ENCODE measurements around the gene WDFY4.

WDFY4 gene

DNA sequence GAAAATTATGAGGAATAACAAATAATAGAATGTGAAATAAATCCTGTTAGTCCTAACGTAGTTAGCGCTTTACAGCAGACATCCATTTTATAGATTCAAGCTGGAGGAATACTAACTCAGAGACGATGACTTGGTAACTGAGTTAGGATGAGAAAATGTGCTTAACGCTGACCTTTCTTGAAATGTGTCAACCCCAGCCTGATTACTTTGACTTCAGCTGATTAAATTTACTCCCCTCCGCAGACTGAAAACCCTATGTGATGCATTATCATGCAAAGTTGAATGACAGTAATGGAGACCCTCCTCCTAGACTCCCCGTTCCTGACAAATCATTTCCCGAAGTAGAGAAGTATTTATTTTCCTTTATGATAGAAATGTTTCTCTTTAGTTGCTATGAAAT, 54.5 kb downstream of the WDFY4 start:
- no CpG with 5 or more reads among the region's 7 CpGs for WGBS, 2 donors (ENCODE audit: extremely low coverage in 2 of 2, insufficient read length in 2 of 2, insufficient replicate concordance in 1 of 2)
- no peak overlapping the region for H2AK5ac ChIP-seq (ENCODE audit: low read depth, low read length)
- peaks cover 0 to 5% of the 10 kb centered on the region in 2 donors for H3K9me3 ChIP-seq (replicated peaks in 1 of 2; ENCODE audit: control insufficient read depth in 2 of 2, insufficient read depth in 1 of 2, low read depth in 1 of 2, low read length in 2 of 2)
- no peak overlapping the region for H3K4me3 ChIP-seq (ENCODE audit: low read length in 2 of 2)
- no peak overlapping the region for H3K9ac ChIP-seq (ENCODE audit: low read depth, low read length, poor library complexity)
- H3K36me3 ChIP-seq (replicated peaks in 1 of 2; ENCODE audit: control insufficient read depth in 2 of 2, insufficient read depth in 2 of 2, low read length in 2 of 2), result no peaks in the 10 kb centered on the region
- H3K18ac ChIP-seq (ENCODE audit: low read length), result no peak overlapping the region
- no peak overlapping the region for H3K4me2 ChIP-seq (ENCODE audit: insufficient read depth, low read length, poor library complexity, severe bottlenecking)
- no peak overlapping the region for H2BK5ac ChIP-seq (ENCODE audit: low read length)
- no peak overlapping the region for H3K23ac ChIP-seq (ENCODE audit: low read depth, low read length, poor library complexity)
- H2AFZ ChIP-seq (ENCODE audit: low read length), result no peak overlapping the region
- no peaks in the 10 kb centered on the region for H3K27me3 ChIP-seq (ENCODE audit: control insufficient read depth in 3 of 3, insufficient read depth in 3 of 3, low read depth in 1 of 3, low read length in 3 of 3)
- no peak overlapping the region for H3K27ac ChIP-seq (replicated peaks; ENCODE audit: low read length)
- no peak overlapping the region for H3K4ac ChIP-seq (ENCODE audit: low read length)
- no peak for DNase-seq (ENCODE audit: low spot score)
- H4K8ac ChIP-seq (ENCODE audit: low read depth, low read length), result no peak overlapping the region
- no peak overlapping the region for H2BK15ac ChIP-seq (ENCODE audit: low read length)
- H2BK120ac ChIP-seq (ENCODE audit: low read depth, low read length), result no peak overlapping the region
- no peak overlapping the region for H2BK12ac ChIP-seq (ENCODE audit: low read length)
- H3K4me1 ChIP-seq (ENCODE audit: control insufficient read depth in 2 of 2, insufficient read depth in 1 of 2, low read depth in 1 of 2, low read length in 2 of 2), result peaks cover 0 to 7% of the 10 kb centered on the region in 2 donors
- H3K14ac ChIP-seq (ENCODE audit: low read length), result no peak overlapping the region
- H4K91ac ChIP-seq (ENCODE audit: low read depth, low read length, poor library complexity), result no peak overlapping the region
- peaks cover 2% of the 10 kb centered on the region for H3K79me1 ChIP-seq (ENCODE audit: low read depth, low read length)

DNA sequence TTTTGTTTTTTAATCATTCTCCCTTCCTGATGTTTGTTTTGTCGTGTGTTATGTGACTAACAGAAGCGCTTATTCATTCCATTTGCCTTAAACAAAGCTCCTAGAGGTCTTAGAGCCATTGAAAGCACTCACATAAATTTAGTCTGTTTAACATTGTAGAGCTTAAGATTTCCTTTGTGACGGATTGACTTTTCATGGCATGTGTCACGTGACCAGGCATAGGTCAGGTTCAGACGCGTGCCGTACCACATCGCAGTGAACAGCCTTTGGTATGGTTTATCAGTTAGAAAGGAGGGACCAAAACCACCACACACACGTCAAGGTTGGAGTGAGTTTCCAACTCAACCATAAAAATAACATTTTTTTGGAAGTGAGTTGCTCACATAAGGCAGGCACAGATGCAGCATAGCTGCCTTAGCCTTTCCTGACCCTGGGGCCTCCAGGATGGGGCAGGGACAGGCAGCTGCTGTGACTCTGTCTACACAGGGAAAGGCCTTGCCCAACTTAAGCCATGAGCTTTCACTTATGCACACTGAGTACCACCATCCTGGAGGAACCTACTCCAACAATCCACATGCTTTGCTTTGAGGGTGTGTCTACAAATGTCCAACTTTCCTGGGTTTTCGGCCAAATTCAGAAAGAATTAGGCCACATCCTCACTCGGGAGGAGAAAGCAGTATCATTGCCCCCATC, 55.5 kb downstream of the WDFY4 start:
- Histone ChIP-seq H3K79me1 (ENCODE audit: low read depth, low read length) (peaks cover 2% of the 10 kb centered on the region), H2AK5ac (ENCODE audit: low read depth, low read length) (no peak overlapping the region), H3K4me2 (ENCODE audit: insufficient read depth, low read length, poor library complexity, severe bottlenecking) (no peak overlapping the region), H3K36me3 (replicated peaks in 1 of 2; ENCODE audit: control insufficient read depth in 2 of 2, insufficient read depth in 2 of 2, low read length in 2 of 2) (no peaks in the 10 kb centered on the region), H3K23ac (ENCODE audit: low read depth, low read length, poor library complexity) (no peak overlapping the region), H2BK12ac (ENCODE audit: low read length) (no peak overlapping the region), H2BK15ac (ENCODE audit: low read length) (no peak overlapping the region), H3K27ac (replicated peaks; ENCODE audit: low read length) (no peak overlapping the region), H3K18ac (ENCODE audit: low read length) (peak overlapping the region; percentile 4), H3K14ac (ENCODE audit: low read length) (no peak overlapping the region), H3K9me3 (replicated peaks in 1 of 2; ENCODE audit: control insufficient read depth in 2 of 2, insufficient read depth in 1 of 2, low read depth in 1 of 2, low read length in 2 of 2) (peaks cover 0 to 5% of the 10 kb centered on the region in 2 donors), H3K27me3 (ENCODE audit: control insufficient read depth in 3 of 3, insufficient read depth in 3 of 3, low read depth in 1 of 3, low read length in 3 of 3) (no peaks in the 10 kb centered on the region), H3K4ac (ENCODE audit: low read length) (no peak overlapping the region), H3K4me3 (ENCODE audit: low read length in 2 of 2) (no peak overlapping the region), H2BK5ac (ENCODE audit: low read length) (no peak overlapping the region), H4K91ac (ENCODE audit: low read depth, low read length, poor library complexity) (no peak overlapping the region), H3K9ac (ENCODE audit: low read depth, low read length, poor library complexity) (no peak overlapping the region), H2BK120ac (ENCODE audit: low read depth, low read length) (no peak overlapping the region), H3K4me1 (ENCODE audit: control insufficient read depth in 2 of 2, insufficient read depth in 1 of 2, low read depth in 1 of 2, low read length in 2 of 2) (peaks cover 0 to 7% of the 10 kb centered on the region in 2 donors), H2AFZ (ENCODE audit: low read length) (no peak overlapping the region), H4K8ac (ENCODE audit: low read depth, low read length) (no peak overlapping the region)
- WGBS, 2 donors (ENCODE audit: extremely low coverage in 2 of 2, insufficient read length in 2 of 2, insufficient replicate concordance in 1 of 2), result no CpG with 5 or more reads among the region's 11 CpGs
- no peak for DNase-seq (ENCODE audit: low spot score)

DNA sequence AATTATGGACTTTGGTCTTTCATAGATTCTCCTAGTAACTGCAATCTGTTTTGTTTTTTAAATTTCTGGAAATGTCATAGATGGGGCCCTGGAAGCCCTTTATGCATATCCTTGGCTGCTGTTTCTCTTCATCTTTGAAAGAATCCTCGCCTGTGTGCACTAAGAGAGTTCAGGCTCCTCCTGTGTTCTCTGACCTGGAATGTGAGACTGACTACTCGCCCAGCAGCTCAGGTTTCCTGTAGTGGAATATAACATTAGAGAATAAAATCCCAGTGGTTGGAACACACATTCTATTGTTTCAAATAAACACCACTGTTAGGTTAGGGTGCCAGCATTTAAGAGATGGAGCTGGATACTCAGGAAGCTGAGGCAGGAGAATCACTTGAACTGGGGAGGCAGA, 56.3 kb downstream of the WDFY4 start:
- no CpG with 5 or more reads among the region's 2 CpGs for whole genome bisulfite sequencing, 2 donors (ENCODE audit: extremely low coverage in 2 of 2, insufficient read length in 2 of 2, insufficient replicate concordance in 1 of 2)
- DNase-seq (ENCODE audit: low spot score), result no peak
- no peaks in the 10 kb centered on the region for H3K27me3 ChIP-seq (ENCODE audit: control insufficient read depth in 3 of 3, insufficient read depth in 3 of 3, low read depth in 1 of 3, low read length in 3 of 3)

DNA sequence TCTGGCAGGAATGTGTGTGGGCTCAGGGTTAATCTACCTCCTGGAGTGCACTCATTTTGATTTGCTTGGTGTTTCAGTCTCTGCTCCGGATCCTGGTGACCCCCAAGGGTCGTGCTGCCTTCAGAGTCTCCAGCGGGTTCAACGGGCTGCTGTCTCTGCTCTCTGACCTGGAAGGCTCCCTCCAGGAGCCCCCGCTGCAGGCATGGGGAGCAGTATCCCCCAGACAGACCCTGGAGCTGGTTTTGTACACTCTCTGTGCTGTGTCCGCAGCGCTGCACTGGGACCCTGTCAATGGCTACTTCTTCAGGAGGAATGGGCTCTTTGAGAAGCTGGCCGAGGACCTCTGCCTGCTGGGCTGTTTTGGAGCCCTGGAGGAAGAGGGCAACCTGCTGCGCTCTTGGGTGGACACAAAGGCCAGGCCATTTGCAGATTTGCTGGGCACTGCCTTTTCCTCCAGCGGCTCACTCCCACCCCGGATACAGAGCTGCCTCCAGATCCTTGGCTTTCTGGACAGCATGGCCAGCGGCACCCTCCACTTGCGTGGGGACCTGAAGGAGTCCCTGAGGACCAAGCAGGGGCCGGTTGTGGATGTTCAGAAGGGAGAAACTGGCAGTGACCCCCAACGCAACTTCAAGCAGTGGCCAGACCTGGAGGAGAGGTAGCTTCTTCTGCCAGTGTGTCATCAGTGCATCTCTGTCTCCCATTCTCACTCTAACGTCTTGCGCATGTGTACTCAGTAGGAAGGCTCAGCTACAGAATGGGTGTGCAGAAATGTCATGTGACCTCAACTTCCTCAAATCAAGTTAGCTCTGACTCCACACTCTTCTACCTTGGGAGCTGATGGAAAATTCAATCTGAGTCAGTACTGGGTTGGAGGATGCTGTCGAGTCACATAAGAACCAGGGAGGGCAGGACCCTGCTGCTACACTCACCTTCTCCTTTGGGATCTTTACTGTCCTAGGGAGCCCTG, 58.5 kb downstream of the WDFY4 start:
- no peak overlapping the region for H3K4ac ChIP-seq (ENCODE audit: low read length)
- no peak overlapping the region for H3K4me3 ChIP-seq (ENCODE audit: low read length in 2 of 2)
- H3K23ac ChIP-seq (ENCODE audit: low read depth, low read length, poor library complexity), result no peak overlapping the region
- no peak for DNase-seq (ENCODE audit: low spot score)
- no peak overlapping the region for H2BK5ac ChIP-seq (ENCODE audit: low read length)
- no peak overlapping the region for H2BK15ac ChIP-seq (ENCODE audit: low read length)
- no peak overlapping the region for H4K8ac ChIP-seq (ENCODE audit: low read depth, low read length)
- H2AK5ac ChIP-seq (ENCODE audit: low read depth, low read length), result no peak overlapping the region
- no peak overlapping the region for H3K27ac ChIP-seq (replicated peaks; ENCODE audit: low read length)
- H3K4me2 ChIP-seq (ENCODE audit: insufficient read depth, low read length, poor library complexity, severe bottlenecking), result no peak overlapping the region
- H3K27me3 ChIP-seq (ENCODE audit: control insufficient read depth in 3 of 3, insufficient read depth in 3 of 3, low read depth in 1 of 3, low read length in 3 of 3), result no peaks in the 10 kb centered on the region
- no peak overlapping the region for H4K91ac ChIP-seq (ENCODE audit: low read depth, low read length, poor library complexity)
- no peaks in the 10 kb centered on the region for H3K36me3 ChIP-seq (replicated peaks in 1 of 2; ENCODE audit: control insufficient read depth in 2 of 2, insufficient read depth in 2 of 2, low read length in 2 of 2)
- H2BK12ac ChIP-seq (ENCODE audit: low read length), result no peak overlapping the region
- H3K4me1 ChIP-seq (ENCODE audit: control insufficient read depth in 2 of 2, insufficient read depth in 1 of 2, low read depth in 1 of 2, low read length in 2 of 2), result peaks cover 0 to 7% of the 10 kb centered on the region in 2 donors
- H3K18ac ChIP-seq (ENCODE audit: low read length), result peak overlapping the region; percentile 4
- no peak overlapping the region for H2AFZ ChIP-seq (ENCODE audit: low read length)
- H3K14ac ChIP-seq (ENCODE audit: low read length), result no peak overlapping the region
- no CpG with 5 or more reads among the region's 18 CpGs for WGBS, 2 donors (ENCODE audit: extremely low coverage in 2 of 2, insufficient read length in 2 of 2, insufficient replicate concordance in 1 of 2)
- no peak overlapping the region for H2BK120ac ChIP-seq (ENCODE audit: low read depth, low read length)
- H3K9me3 ChIP-seq (replicated peaks in 1 of 2; ENCODE audit: control insufficient read depth in 2 of 2, insufficient read depth in 1 of 2, low read depth in 1 of 2, low read length in 2 of 2), result peaks cover 0 to 3% of the 10 kb centered on the region in 2 donors
- H3K79me1 ChIP-seq (ENCODE audit: low read depth, low read length), result no peaks in the 10 kb centered on the region
- no peak overlapping the region for H3K9ac ChIP-seq (ENCODE audit: low read depth, low read length, poor library complexity)

More for the DNA sequence above, 56.3 kb downstream of the WDFY4 start:
- Histone ChIP-seq H2BK5ac (ENCODE audit: low read length) (no peak overlapping the region), H4K8ac (ENCODE audit: low read depth, low read length) (no peak overlapping the region), H3K18ac (ENCODE audit: low read length) (no peak overlapping the region), H3K4me1 (ENCODE audit: control insufficient read depth in 2 of 2, insufficient read depth in 1 of 2, low read depth in 1 of 2, low read length in 2 of 2) (peaks cover 0 to 7% of the 10 kb centered on the region in 2 donors), H2AFZ (ENCODE audit: low read length) (no peak overlapping the region), H3K79me1 (ENCODE audit: low read depth, low read length) (no peaks in the 10 kb centered on the region), H3K4me3 (ENCODE audit: low read length in 2 of 2) (no peak overlapping the region), H3K36me3 (replicated peaks in 1 of 2; ENCODE audit: control insufficient read depth in 2 of 2, insufficient read depth in 2 of 2, low read length in 2 of 2) (no peaks in the 10 kb centered on the region), H3K9ac (ENCODE audit: low read depth, low read length, poor library complexity) (no peak overlapping the region), H3K23ac (ENCODE audit: low read depth, low read length, poor library complexity) (no peak overlapping the region), H2BK120ac (ENCODE audit: low read depth, low read length) (no peak overlapping the region), H3K4me2 (ENCODE audit: insufficient read depth, low read length, poor library complexity, severe bottlenecking) (no peak overlapping the region), H3K27ac (replicated peaks; ENCODE audit: low read length) (no peak overlapping the region), H3K4ac (ENCODE audit: low read length) (no peak overlapping the region), H4K91ac (ENCODE audit: low read depth, low read length, poor library complexity) (no peak overlapping the region), H2BK15ac (ENCODE audit: low read length) (no peak overlapping the region), H3K14ac (ENCODE audit: low read length) (no peak overlapping the region), H2BK12ac (ENCODE audit: low read length) (no peak overlapping the region), H2AK5ac (ENCODE audit: low read depth, low read length) (no peak overlapping the region), H3K9me3 (replicated peaks in 1 of 2; ENCODE audit: control insufficient read depth in 2 of 2, insufficient read depth in 1 of 2, low read depth in 1 of 2, low read length in 2 of 2) (peaks cover 0 to 3% of the 10 kb centered on the region in 2 donors)
